Naive thymus-derived CD4-positive, alpha-beta T cell (primary cell): ENCODE measurements around the gene GAA. TPM values are rescaled to one million over a fixed set of nuclear protein-coding genes. Genes with fewer than 3 reads are reported as not detected.
"Not testable (repeated sequence)": the region's sequence is repeated elsewhere in the genome, so short reads cannot be mapped to it uniquely, and the experiment has no call there.

Experiments used
- ATAC-seq: fragments of 150-1000 bp; cut with Tn5 transposase; 2 replicates; pipeline ENCODE4 v1.10.0; 2021; ENCODE audit warnings: mild to moderate bottlenecking, moderate library complexity
- CTCF ChIA-PET: fragments of 350-600 bp; sonication (Branson Sonifier 250); formaldehyde crosslinking; loops from one replicate; lab custom pipeline; 2021; ENCODE audit warnings: antibody characterized with exemption; lab: Charles Lee
- POLR2A ChIA-PET: fragments of 350-600 bp; sonication (Branson Sonifier 250); formaldehyde crosslinking; loops from one replicate; lab custom pipeline; 2021; ENCODE audit warnings: antibody characterized with exemption, inconsistent platforms; lab: Charles Lee
- DNase-seq, 9 donors: peaks; one replicate each; pipeline versions ENCODE4 v3.0.0 to v3.0.0-alpha.2; 2020 to 2022; ENCODE audit warnings: mixed read lengths in 1 of 9
- H3K27ac ChIP-seq: one replicate; pipeline ENCODE4 v1.7.0; 2013; ENCODE audit warnings: mild to moderate bottlenecking, low read depth, low read length, moderate library complexity
- H3K27me3 ChIP-seq, 2 donors: one replicate each; pipeline ENCODE4 v1.7.0; 2013; ENCODE audit warnings: low read length in 2 of 2, mild to moderate bottlenecking in 2 of 2, moderate library complexity in 2 of 2; ENCODE audit not compliant: control insufficient read depth in 2 of 2, insufficient read depth in 2 of 2
- H3K36me3 ChIP-seq, 3 experiments: 1 replicate in 2 of 3; 2 replicates in 1 of 3; pipeline ENCODE4 v1.7.0; 2013; ENCODE audit warnings: low read length in 3 of 3, mild to moderate bottlenecking in 3 of 3, moderate library complexity in 1 of 3; ENCODE audit not compliant: insufficient read depth in 3 of 3, control insufficient read depth in 2 of 3
- H3K4me1 ChIP-seq, 2 donors: one replicate each; pipeline ENCODE4 v1.7.0; 2013; ENCODE audit warnings: low read length in 2 of 2, mild to moderate bottlenecking in 2 of 2, moderate library complexity in 1 of 2; ENCODE audit not compliant: control insufficient read depth in 2 of 2, insufficient read depth in 2 of 2
- H3K4me3 ChIP-seq: 2 replicates; pipeline ENCODE4 v1.7.0; 2013; ENCODE audit warnings: mild to moderate bottlenecking, low read length
- H3K9me3 ChIP-seq, 3 experiments: 1 replicate in 2 of 3; 2 replicates in 1 of 3; pipeline ENCODE4 v1.7.0; 2013; ENCODE audit warnings: low read length in 3 of 3; ENCODE audit not compliant: control insufficient read depth in 2 of 3
- H3K27ac Mint-ChIP-seq, 9 donors: one replicate each; pipeline ENCODE4 v1.8.0; 2020 to 2022; ENCODE audit warnings: mixed read lengths in 9 of 9, mild to moderate bottlenecking in 8 of 9, moderate library complexity in 5 of 9, inconsistent platforms in 2 of 9
- H3K27me3 Mint-ChIP-seq, 5 donors: one replicate each; pipeline ENCODE4 v1.8.0; 2021 to 2022; ENCODE audit warnings: mixed read lengths in 5 of 5, mild to moderate bottlenecking in 1 of 5
- H3K36me3 Mint-ChIP-seq, 5 donors: one replicate each; pipeline ENCODE4 v1.8.0; 2020 to 2022; ENCODE audit warnings: mixed read lengths in 5 of 5, mild to moderate bottlenecking in 3 of 5, inconsistent platforms in 1 of 5
- H3K4me1 Mint-ChIP-seq, 7 donors: one replicate each; pipeline ENCODE4 v1.8.0; 2020 to 2022; ENCODE audit warnings: mixed read lengths in 7 of 7, mild to moderate bottlenecking in 3 of 7, inconsistent platforms in 1 of 7
- H3K4me3 Mint-ChIP-seq, 10 donors: one replicate each; pipeline ENCODE4 v1.8.0; 2020 to 2022; ENCODE audit warnings: mild to moderate bottlenecking in 10 of 10, mixed read lengths in 10 of 10, moderate library complexity in 6 of 10, inconsistent platforms in 2 of 10
- H3K9me3 Mint-ChIP-seq, 11 donors: one replicate each; pipeline ENCODE4 v1.8.0; 2020 to 2022; ENCODE audit warnings: mixed read lengths in 11 of 11, mild to moderate bottlenecking in 4 of 11, inconsistent platforms in 1 of 11, moderate library complexity in 1 of 11
- intact Hi-C, 2 donors: fragments of 100-400 bp; cut with micrococcal nuclease; formaldehyde crosslinking; loops; one replicate each; pipeline ENCODE4 v1.15.1; 2023
- polyA plus RNA-seq, 2 donors: library from polyadenylated mRNA; unstranded; fragments of 300-500 nt; fragmentation: Illumina TruSeq; gene quantifications; one replicate each; pipeline ENCODE4 v1.2.3, GENCODE V29; 2021
- total RNA-seq, 6 experiments: library from RNA in 5 of 6; stranded (reverse) in 5 of 6; gene quantifications; 1 replicate in 5 of 6; 2 replicates in 1 of 6; pipeline ENCODE4 v1.2.3 and lab custom pipeline; 2021 to 2026

GAA gene
- total and polyA plus RNA-seq, 7 experiments from 2014 or later, result 12.0 to 67.8 (median 36.4) TPM

- peaks cover 0 to under 1% (median 0%) of the 10 kb centered on the region in 3 experiments for H3K9me3 ChIP-seq
- Mint-ChIP-seq H3K4me3 (peak within 1 kb of the TSS; percentile 81 to 100 (median 98)), H3K27ac (peak within 1 kb of the TSS; percentile 68 to 100 (median 97)), H3K4me1 (peaks cover 15 to 59% (median 44%) of the 10 kb centered on the region in 7 donors), H3K27me3 (no peaks in the 10 kb centered on the region), H3K9me3 (peaks cover 0 to 9% (median 0%) of the 10 kb centered on the region in 11 donors), H3K36me3 (peaks cover 0 to 8% (median 3%) of the 10 kb centered on the region in 5 donors)
- H3K4me3 ChIP-seq, result peak within 1 kb of the TSS; percentile 64
- no peaks in the 10 kb centered on the region for H3K27me3 ChIP-seq
- H3K27ac ChIP-seq, result peak within 1 kb of the TSS; percentile 91
- H3K36me3 ChIP-seq, result peaks cover 10 to 20% (median 14%) of the 10 kb centered on the region in 3 experiments
- ATAC-seq (peak; percentile 97), DNase-seq (peak; percentile 84 to 98 (median 96))
- CTCF ChIA-PET, result interaction anchor here (1.1 kb wide), 1 partner anchor 139 kb away, joined by 6 read pairs; no protein-coding TSS in a partner anchor
- H3K4me1 ChIP-seq, result peaks cover 19 to 21% of the 10 kb centered on the region in 2 donors
- POLR2A ChIA-PET, result interaction anchor here (0.7 to 1.4 kb wide), 4 partner anchors 46 to 948 kb away, joined by 3 to 7 read pairs (median 4); partner anchors contain the start of gene GAA
- intact Hi-C loops, result loop anchor here (1.0 to 10.0 kb wide), 11 partner anchors 46 to 1078 kb away; partner anchors contain the start of genes ENDOV (in 2 of the 2), GAA (in 2 of the 2), CBX4 (in 1 of the 2) and CCDC40 (in 1 of the 2)
Measured at GRCh38 chr17:80147035-80147822, 45.8 kb downstream of the GAA start, which contains the start of gene EIF4A3. TSS of gene EIF4A3 (minus strand) at chr17:80147128. CDS start at chr17:80146961, 167 bp downstream.

- Histone ChIP-seq H3K4me1 (peaks cover 3 to 5% of the 10 kb centered on the region in 2 donors), H3K27ac (no peak overlapping the region), H3K27me3 (no peaks in the 10 kb centered on the region), H3K4me3 (no peak overlapping the region), H3K36me3 (no peaks in the 10 kb centered on the region), H3K9me3 (peaks cover 0 to 4% (median 0%) of the 10 kb centered on the region in 3 experiments)
- peaks cover 0 to 7% (median 0%) of the 10 kb centered on the region in 5 donors for H3K27me3 Mint-ChIP-seq
- peaks cover 6 to 40% (median 34%) of the 10 kb centered on the region in 7 donors for H3K4me1 Mint-ChIP-seq
- CTCF ChIA-PET, result no interaction called here
- no peak overlapping the region for H3K27ac Mint-ChIP-seq
- POLR2A ChIA-PET, result interaction anchor here (0.8 to 1.2 kb wide), 3 partner anchors 49 to 113 kb away, joined by 3 read pairs; partner anchors contain the start of gene GAA
- intact Hi-C loops, result no loop called here
- no peak overlapping the region for H3K4me3 Mint-ChIP-seq
- DNase-seq, result no peak
- H3K9me3 Mint-ChIP-seq, result peaks cover 0 to 23% (median 8%) of the 10 kb centered on the region in 11 donors
- no peak for ATAC-seq
- H3K36me3 Mint-ChIP-seq, result peaks cover 0 to 4% (median 0%) of the 10 kb centered on the region in 5 donors
Measured at GRCh38 chr17:80151333-80151732, 50.0 kb downstream of the GAA start.

GRCh38 chr17:80152081-80152702 lies 50.8 kb downstream of the GAA start:
- ChIA-PET POLR2A (interaction anchor here (0.8 to 0.9 kb wide), 2 partner anchors 49 to 112 kb away, joined by 3 read pairs; no protein-coding TSS in a partner anchor), CTCF (no interaction called here)
- ATAC-seq, result no peak
- Histone ChIP-seq H3K4me3 (no peak overlapping the region), H3K36me3 (no peaks in the 10 kb centered on the region), H3K27ac (no peak overlapping the region), H3K27me3 (no peaks in the 10 kb centered on the region), H3K4me1 (peaks cover 3 to 5% of the 10 kb centered on the region in 2 donors), H3K9me3 (peaks cover 0 to 4% (median 0%) of the 10 kb centered on the region in 3 experiments)
- Mint-ChIP-seq H3K4me3 (peak overlapping the region in 1 of 10 donors; percentile 42), H3K27me3 (peaks cover 0 to 7% (median 0%) of the 10 kb centered on the region in 5 donors), H3K27ac (peak overlapping the region in 3 of 9 donors; percentile 4 to 53 (median 31)), H3K4me1 (peaks cover 5 to 35% (median 28%) of the 10 kb centered on the region in 7 donors), H3K36me3 (peaks cover 0 to 4% (median 0%) of the 10 kb centered on the region in 5 donors), H3K9me3 (peaks cover 0 to 25% (median 8%) of the 10 kb centered on the region in 11 donors)
- no peak for DNase-seq
- intact Hi-C loops, result no loop called here

- ATAC-seq, result no peak
- Mint-ChIP-seq H3K27ac (peak overlapping the region in 1 of 9 donors; percentile 31), H3K27me3 (peaks cover 0 to 9% (median 0%) of the 10 kb centered on the region in 5 donors), H3K4me1 (peaks cover 5 to 31% (median 23%) of the 10 kb centered on the region in 7 donors), H3K9me3 (peaks cover 0 to 25% (median 8%) of the 10 kb centered on the region in 11 donors), H3K36me3 (peaks cover 0 to 4% (median 0%) of the 10 kb centered on the region in 5 donors), H3K4me3 (no peak overlapping the region)
- ChIA-PET CTCF (no interaction called here), POLR2A (no interaction called here)
- Histone ChIP-seq H3K27ac (no peak overlapping the region), H3K9me3 (peaks cover 0 to 4% (median 0%) of the 10 kb centered on the region in 3 experiments), H3K27me3 (no peaks in the 10 kb centered on the region), H3K36me3 (no peaks in the 10 kb centered on the region), H3K4me3 (no peak overlapping the region), H3K4me1 (peaks cover 3 to 4% of the 10 kb centered on the region in 2 donors)
- intact Hi-C loops, result no loop called here
- DNase-seq, result no peak
Measured at GRCh38 chr17:80153004-80153403, 51.6 kb downstream of the GAA start.

GRCh38 chr17:80154166-80154565 lies 52.8 kb downstream of the GAA start:
- H3K4me3 ChIP-seq, result no peak overlapping the region
- Mint-ChIP-seq H3K4me1 (peaks cover 0 to 20% (median 15%) of the 10 kb centered on the region in 7 donors), H3K4me3 (no peak overlapping the region), H3K27me3 (peaks cover 0 to 11% (median 0%) of the 10 kb centered on the region in 5 donors), H3K9me3 (peaks cover 0 to 25% (median 8%) of the 10 kb centered on the region in 11 donors), H3K27ac (no peak overlapping the region), H3K36me3 (peaks cover 0 to 4% (median 0%) of the 10 kb centered on the region in 5 donors)
- H3K27me3 ChIP-seq, result no peaks in the 10 kb centered on the region
- ATAC-seq (no peak), DNase-seq (no peak)
- peaks cover 0 to 4% (median 0%) of the 10 kb centered on the region in 3 experiments for H3K9me3 ChIP-seq
- no peaks in the 10 kb centered on the region for H3K4me1 ChIP-seq
- ChIA-PET POLR2A (interaction anchor here (0.7 kb wide), 1 partner anchor 8 kb away, joined by 4 read pairs; no protein-coding TSS in a partner anchor), CTCF (interaction anchor here (0.6 kb wide), 1 partner anchor 8 kb away, joined by 3 read pairs; no protein-coding TSS in a partner anchor)
- H3K27ac ChIP-seq, result no peak overlapping the region
- intact Hi-C loops, result no loop called here
- no peaks in the 10 kb centered on the region for H3K36me3 ChIP-seq

- H3K36me3 Mint-ChIP-seq, CTCF ChIA-PET, POLR2A ChIA-PET: not testable (repeated sequence)
Measured at GRCh38 chr17:80155600-80155999, 54.2 kb downstream of the GAA start.

More at GRCh38 chr17:80155600-80155999, 54.2 kb downstream of the GAA start:
- H3K4me3 Mint-ChIP-seq, H3K27ac ChIP-seq, DNase-seq, H3K9me3 ChIP-seq, intact Hi-C loops, H3K36me3 ChIP-seq, H3K4me3 ChIP-seq, ATAC-seq, H3K27ac Mint-ChIP-seq, H3K27me3 ChIP-seq, H3K4me1 ChIP-seq: not testable (repeated sequence)
- H3K27me3 Mint-ChIP-seq, result peaks cover 0 to 22% (median 2%) of the 10 kb centered on the region in 5 donors
- H3K9me3 Mint-ChIP-seq, result peaks cover 0 to 25% (median 8%) of the 10 kb centered on the region in 11 donors
- H3K4me1 Mint-ChIP-seq, result peaks cover 0 to 17% (median 13%) of the 10 kb centered on the region in 7 donors
